ENCODE results near the gene CEP112.

Gene CEP112

GRCh38 chr17:66227212-66228045 is 35.5 kb upstream of the CEP112 start:
- no peaks in the 10 kb centered on the region for H3K36me3 ChIP-seq (ENCODE audit: control insufficient read depth, insufficient read depth, low read length)
- H3K4me1 ChIP-seq (ENCODE audit: control insufficient read depth, insufficient read depth, low read length), result no peaks in the 10 kb centered on the region
- no peaks in the 10 kb centered on the region for H3K27me3 ChIP-seq (ENCODE audit: control insufficient read depth, insufficient read depth, low read length)
- H3K9me3 ChIP-seq (ENCODE audit: control insufficient read depth, insufficient read depth, low read depth, low read length), result no peaks in the 10 kb centered on the region
- H3K4me3 ChIP-seq (ENCODE audit: low read depth, low read length), result no peak overlapping the region
- no peak overlapping the region for H3K9ac ChIP-seq (ENCODE audit: low read length)
- H3K27ac ChIP-seq (ENCODE audit: low read depth, low read length), result no peak overlapping the region

GRCh38 chr17:66222798-66223350 is 30.9 kb upstream of the CEP112 start:
- no peaks in the 10 kb centered on the region for H3K4me1 ChIP-seq (ENCODE audit: control insufficient read depth, insufficient read depth, low read length)
- no peak overlapping the region for H3K27ac ChIP-seq (ENCODE audit: low read depth, low read length)

GRCh38 chr17:66221755-66222530 is 30.0 kb upstream of the CEP112 start:
- no peak overlapping the region for H3K27ac ChIP-seq (ENCODE audit: low read depth, low read length)

More at GRCh38 chr17:66222798-66223350, 30.9 kb upstream of the CEP112 start:
- Histone ChIP-seq H3K9me3 (ENCODE audit: control insufficient read depth, insufficient read depth, low read depth, low read length) (no peaks in the 10 kb centered on the region), H3K36me3 (ENCODE audit: control insufficient read depth, insufficient read depth, low read length) (no peaks in the 10 kb centered on the region), H3K27me3 (ENCODE audit: control insufficient read depth, insufficient read depth, low read length) (no peaks in the 10 kb centered on the region), H3K9ac (ENCODE audit: low read length) (no peak overlapping the region), H3K4me3 (ENCODE audit: low read depth, low read length) (no peak overlapping the region)

GRCh38 chr17:66221343-66221742 is 29.4 kb upstream of the CEP112 start:
- H3K9ac ChIP-seq (ENCODE audit: low read length), result no peak overlapping the region
- H3K27ac ChIP-seq (ENCODE audit: low read depth, low read length), result no peak overlapping the region
- H3K4me3 ChIP-seq (ENCODE audit: low read depth, low read length), result no peak overlapping the region

More at GRCh38 chr17:66221755-66222530, 30.0 kb upstream of the CEP112 start:
- Histone ChIP-seq H3K4me1 (ENCODE audit: control insufficient read depth, insufficient read depth, low read length) (no peaks in the 10 kb centered on the region), H3K4me3 (ENCODE audit: low read depth, low read length) (no peak overlapping the region), H3K9ac (ENCODE audit: low read length) (no peak overlapping the region), H3K27me3 (ENCODE audit: control insufficient read depth, insufficient read depth, low read length) (no peaks in the 10 kb centered on the region), H3K9me3 (ENCODE audit: control insufficient read depth, insufficient read depth, low read depth, low read length) (no peaks in the 10 kb centered on the region), H3K36me3 (ENCODE audit: control insufficient read depth, insufficient read depth, low read length) (no peaks in the 10 kb centered on the region)

GRCh38 chr17:66220079-66220835 is 28.3 kb upstream of the CEP112 start:
- Histone ChIP-seq H3K36me3 (ENCODE audit: control insufficient read depth, insufficient read depth, low read length) (no peaks in the 10 kb centered on the region), H3K27me3 (ENCODE audit: control insufficient read depth, insufficient read depth, low read length) (no peaks in the 10 kb centered on the region), H3K4me1 (ENCODE audit: control insufficient read depth, insufficient read depth, low read length) (no peaks in the 10 kb centered on the region), H3K27ac (ENCODE audit: low read depth, low read length) (no peak overlapping the region), H3K4me3 (ENCODE audit: low read depth, low read length) (no peak overlapping the region), H3K9ac (ENCODE audit: low read length) (no peak overlapping the region), H3K9me3 (ENCODE audit: control insufficient read depth, insufficient read depth, low read depth, low read length) (no peaks in the 10 kb centered on the region)

More at GRCh38 chr17:66221343-66221742, 29.4 kb upstream of the CEP112 start:
- no peaks in the 10 kb centered on the region for H3K27me3 ChIP-seq (ENCODE audit: control insufficient read depth, insufficient read depth, low read length)
- H3K36me3 ChIP-seq (ENCODE audit: control insufficient read depth, insufficient read depth, low read length), result no peaks in the 10 kb centered on the region
- no peaks in the 10 kb centered on the region for H3K4me1 ChIP-seq (ENCODE audit: control insufficient read depth, insufficient read depth, low read length)
- no peaks in the 10 kb centered on the region for H3K9me3 ChIP-seq (ENCODE audit: control insufficient read depth, insufficient read depth, low read depth, low read length)

GRCh38 chr17:66215529-66215911 is 23.6 kb upstream of the CEP112 start:
- Histone ChIP-seq H3K27ac (ENCODE audit: low read depth, low read length) (no peak overlapping the region), H3K4me3 (ENCODE audit: low read depth, low read length) (no peak overlapping the region), H3K4me1 (ENCODE audit: control insufficient read depth, insufficient read depth, low read length) (no peaks in the 10 kb centered on the region), H3K9ac (ENCODE audit: low read length) (no peak overlapping the region), H3K27me3 (ENCODE audit: control insufficient read depth, insufficient read depth, low read length) (no peaks in the 10 kb centered on the region), H3K36me3 (ENCODE audit: control insufficient read depth, insufficient read depth, low read length) (no peaks in the 10 kb centered on the region), H3K9me3 (ENCODE audit: control insufficient read depth, insufficient read depth, low read depth, low read length) (no peaks in the 10 kb centered on the region)

GRCh38 chr17:66214884-66215528 is 23.1 kb upstream of the CEP112 start:
- Histone ChIP-seq H3K36me3 (ENCODE audit: control insufficient read depth, insufficient read depth, low read length) (no peaks in the 10 kb centered on the region), H3K27ac (ENCODE audit: low read depth, low read length) (no peak overlapping the region), H3K9ac (ENCODE audit: low read length) (no peak overlapping the region), H3K4me3 (ENCODE audit: low read depth, low read length) (no peak overlapping the region), H3K4me1 (ENCODE audit: control insufficient read depth, insufficient read depth, low read length) (no peaks in the 10 kb centered on the region), H3K27me3 (ENCODE audit: control insufficient read depth, insufficient read depth, low read length) (no peaks in the 10 kb centered on the region), H3K9me3 (ENCODE audit: control insufficient read depth, insufficient read depth, low read depth, low read length) (no peaks in the 10 kb centered on the region)

- no peak overlapping the region for H3K9ac ChIP-seq (ENCODE audit: low read length)
- H3K27ac ChIP-seq (ENCODE audit: low read depth, low read length), result no peak overlapping the region
- no peak overlapping the region for H3K4me3 ChIP-seq (ENCODE audit: low read depth, low read length)
- H3K27me3 ChIP-seq (ENCODE audit: control insufficient read depth, insufficient read depth, low read length), result no peaks in the 10 kb centered on the region
- no peaks in the 10 kb centered on the region for H3K4me1 ChIP-seq (ENCODE audit: control insufficient read depth, insufficient read depth, low read length)
- H3K9me3 ChIP-seq (ENCODE audit: control insufficient read depth, insufficient read depth, low read depth, low read length), result peaks cover 13% of the 10 kb centered on the region
- H3K36me3 ChIP-seq (ENCODE audit: control insufficient read depth, insufficient read depth, low read length), result no peaks in the 10 kb centered on the region
Observed at GRCh38 chr17:66211047-66211810, 19.3 kb upstream of the CEP112 start.

GRCh38 chr17:66210208-66210574 is 18.3 kb upstream of the CEP112 start:
- no peak overlapping the region for H3K27ac ChIP-seq (ENCODE audit: low read depth, low read length)
- H3K36me3 ChIP-seq (ENCODE audit: control insufficient read depth, insufficient read depth, low read length), result no peaks in the 10 kb centered on the region
- no peak overlapping the region for H3K4me3 ChIP-seq (ENCODE audit: low read depth, low read length)
- H3K4me1 ChIP-seq (ENCODE audit: control insufficient read depth, insufficient read depth, low read length), result no peaks in the 10 kb centered on the region
- H3K9me3 ChIP-seq (ENCODE audit: control insufficient read depth, insufficient read depth, low read depth, low read length), result peaks cover 13% of the 10 kb centered on the region
- no peaks in the 10 kb centered on the region for H3K27me3 ChIP-seq (ENCODE audit: control insufficient read depth, insufficient read depth, low read length)
- H3K9ac ChIP-seq (ENCODE audit: low read length), result no peak overlapping the region

GRCh38 chr17:66207936-66208335 is 16.0 kb upstream of the CEP112 start:
- Histone ChIP-seq H3K27ac (ENCODE audit: low read depth, low read length) (no peak overlapping the region), H3K4me3 (ENCODE audit: low read depth, low read length) (no peak overlapping the region), H3K9me3 (ENCODE audit: control insufficient read depth, insufficient read depth, low read depth, low read length) (peaks cover 13% of the 10 kb centered on the region), H3K4me1 (ENCODE audit: control insufficient read depth, insufficient read depth, low read length) (no peaks in the 10 kb centered on the region), H3K9ac (ENCODE audit: low read length) (no peak overlapping the region), H3K36me3 (ENCODE audit: control insufficient read depth, insufficient read depth, low read length) (no peaks in the 10 kb centered on the region), H3K27me3 (ENCODE audit: control insufficient read depth, insufficient read depth, low read length) (no peaks in the 10 kb centered on the region)

All from HUES6 (cell line).